ENCODE results near the gene LCK. TPM values are rescaled to one million over a fixed set of nuclear protein-coding genes. Genes with fewer than 3 reads are reported as not detected.
"Not testable (repeated sequence)": the region's sequence is repeated elsewhere in the genome, so short reads cannot be mapped to it uniquely, and the experiment has no call there.

The LCK gene
- total RNA-seq, 2 experiments from 2014 or later, result 289 to 292 TPM

GRCh38 chr1:32275424-32275823 lies 24.4 kb downstream of the LCK start:
- ChIA-PET CTCF (interaction anchor here (0.9 kb wide), 1 partner anchor 60 kb away, joined by 3 read pairs; no protein-coding TSS in a partner anchor), POLR2A (interaction anchor here (0.6 to 2.7 kb wide), 6 partner anchors 20 to 96 kb away, joined by 3 to 17 read pairs (median 6); partner anchors contain the start of gene MARCKSL1)
- no peak for TF ChIP-seq CTCF (IDR thresholded peaks at IDR 0.05)
- H3K27ac Mint-ChIP-seq, result peak overlapping the region; percentile 89
- no peaks in the 10 kb centered on the region for H3K27me3 Mint-ChIP-seq
- H3K9me3 Mint-ChIP-seq, result no peaks in the 10 kb centered on the region
- H3K4me1 Mint-ChIP-seq (ENCODE audit: low read depth), result peaks cover 55% of the 10 kb centered on the region
- DNase-seq (no peak), ATAC-seq (no peak)
- intact Hi-C loops (cut with micrococcal nuclease), result no loop called here
- H3K4me3 Mint-ChIP-seq, result peak overlapping the region; percentile 68
- peaks cover 74% of the 10 kb centered on the region for H3K36me3 Mint-ChIP-seq (ENCODE audit: low read depth)

GRCh38 chr1:32276032-32276782 lies 25.1 kb downstream of the LCK start:
- Mint-ChIP-seq H3K9me3 (no peaks in the 10 kb centered on the region), H3K4me3 (no peak overlapping the region), H3K36me3 (ENCODE audit: low read depth) (peaks cover 75% of the 10 kb centered on the region), H3K27me3 (no peaks in the 10 kb centered on the region), H3K4me1 (ENCODE audit: low read depth) (peaks cover 54% of the 10 kb centered on the region), H3K27ac (peak overlapping the region; percentile 32)
- POLR2A ChIA-PET, result interaction anchor here (0.6 to 1.5 kb wide), 5 partner anchors 15 to 95 kb away, joined by 3 to 5 read pairs (median 3); partner anchors contain the start of genes HDAC1 and MARCKSL1
- CTCF ChIA-PET, result no interaction called here
- intact Hi-C loops (cut with micrococcal nuclease), result no loop called here
- TF ChIP-seq CTCF (IDR thresholded peaks at IDR 0.05), result no peak
- no peak for DNase-seq
- no peak for ATAC-seq

GRCh38 chr1:32284777-32285176 lies 33.7 kb downstream of the LCK start:
- H3K9me3 Mint-ChIP-seq; H3K27me3 Mint-ChIP-seq; intact Hi-C loops (cut with micrococcal nuclease); DNase-seq; H3K4me3 Mint-ChIP-seq; ATAC-seq; H3K27ac Mint-ChIP-seq; H3K4me1 Mint-ChIP-seq (ENCODE audit: low read depth): not testable (repeated sequence)
- peaks cover 35% of the 10 kb centered on the region for H3K36me3 Mint-ChIP-seq (ENCODE audit: low read depth)
- ChIA-PET POLR2A (interaction anchor here (2.0 kb wide), 1 partner anchor 32 kb away, joined by 4 read pairs; no protein-coding TSS in a partner anchor), CTCF (interaction anchor here (1.6 kb wide), 1 partner anchor 16 kb away, joined by 4 read pairs; no protein-coding TSS in a partner anchor)

- ChIA-PET POLR2A (no interaction called here), CTCF (no interaction called here)
- Mint-ChIP-seq H3K4me3 (no peak overlapping the region), H3K36me3 (ENCODE audit: low read depth) (peaks cover 29% of the 10 kb centered on the region), H3K4me1 (ENCODE audit: low read depth) (peaks cover 6% of the 10 kb centered on the region), H3K27ac (peak overlapping the region; percentile 21), H3K9me3 (no peaks in the 10 kb centered on the region), H3K27me3 (no peaks in the 10 kb centered on the region)
- intact Hi-C loops (cut with micrococcal nuclease), result no loop called here
- ATAC-seq, result peak; percentile 7
- TF ChIP-seq CTCF (IDR thresholded peaks at IDR 0.05), result no peak
- DNase-seq, result no peak
Measured at GRCh38 chr1:32285658-32286057, 34.6 kb downstream of the LCK start.

- no peak for DNase-seq
- no peak for TF ChIP-seq CTCF (IDR thresholded peaks at IDR 0.05)
- H3K27me3 Mint-ChIP-seq, result no peaks in the 10 kb centered on the region
- H3K36me3 Mint-ChIP-seq (ENCODE audit: low read depth), result peaks cover 24% of the 10 kb centered on the region
- intact Hi-C loops (cut with micrococcal nuclease), result no loop called here
- CTCF ChIA-PET, result interaction anchor here (0.7 kb wide), 2 partner anchors 63 to 71 kb away, joined by 3 read pairs; no protein-coding TSS in a partner anchor
- POLR2A ChIA-PET, result interaction anchor here (0.6 to 2.4 kb wide), 3 partner anchors 8 to 14 kb away, joined by 3 to 10 read pairs (median 10); no protein-coding TSS in a partner anchor
- no peaks in the 10 kb centered on the region for H3K9me3 Mint-ChIP-seq
- no peak for ATAC-seq
- peaks cover 12% of the 10 kb centered on the region for H3K4me1 Mint-ChIP-seq (ENCODE audit: low read depth)
- H3K27ac Mint-ChIP-seq, result no peak overlapping the region
- H3K4me3 Mint-ChIP-seq, result no peak overlapping the region
Measured at GRCh38 chr1:32286763-32287162, 35.7 kb downstream of the LCK start.
